Measurements from ENCODE around the gene BCAN.
A peak's percentile ranks its signal among the peaks of the same experiment; 100 is the strongest.

The BCAN gene

GRCh38 chr1:156684227-156684782 lies 42.4 kb downstream of the BCAN start:
- peaks cover 6 to 9% of the 10 kb centered on the region in 2 donors for H3K27me3 ChIP-seq (ENCODE audit: control insufficient read depth in 1 of 2, insufficient read depth in 2 of 2, low read length in 2 of 2)
- no peak overlapping the region for H3K27ac ChIP-seq (ENCODE audit: low read depth, low read length)
- no peaks in the 10 kb centered on the region for H3K36me3 ChIP-seq (ENCODE audit: insufficient read depth, low read length)

GRCh38 chr1:156689035-156689952 lies 47.4 kb downstream of the BCAN start:
- peak overlapping the region; percentile 19 for H3K9ac ChIP-seq (ENCODE audit: low read length)
- no peaks in the 10 kb centered on the region for H3K9me3 ChIP-seq (ENCODE audit: low read length)
- no peaks in the 10 kb centered on the region for H3K36me3 ChIP-seq (ENCODE audit: insufficient read depth, low read length)
- H3K27ac ChIP-seq (ENCODE audit: low read depth, low read length): no peak overlapping the region
- H3K4me3 ChIP-seq (ENCODE audit: low read depth in 1 of 2, low read length in 2 of 2): peak overlapping the region in 1 of 2 donors; percentile 24
- H3K4me1 ChIP-seq (ENCODE audit: insufficient read depth, low read length): peaks cover 11% of the 10 kb centered on the region
- H3K27me3 ChIP-seq (ENCODE audit: control insufficient read depth in 1 of 2, insufficient read depth in 2 of 2, low read length in 2 of 2): peaks cover 0 to 23% of the 10 kb centered on the region in 2 donors

More at GRCh38 chr1:156684227-156684782, 42.4 kb downstream of the BCAN start:
- no peaks in the 10 kb centered on the region for H3K9me3 ChIP-seq (ENCODE audit: low read length)
- no peak overlapping the region for H3K9ac ChIP-seq (ENCODE audit: low read length)
- peaks cover 3% of the 10 kb centered on the region for H3K4me1 ChIP-seq (ENCODE audit: insufficient read depth, low read length)
- no peak overlapping the region for H3K4me3 ChIP-seq (ENCODE audit: low read depth in 1 of 2, low read length in 2 of 2)

- Histone ChIP-seq H3K36me3 (ENCODE audit: insufficient read depth, low read length) (no peaks in the 10 kb centered on the region), H3K27ac (ENCODE audit: low read depth, low read length) (no peak overlapping the region), H3K9me3 (ENCODE audit: low read length) (no peaks in the 10 kb centered on the region), H3K4me1 (ENCODE audit: insufficient read depth, low read length) (peaks cover 11% of the 10 kb centered on the region), H3K27me3 (ENCODE audit: control insufficient read depth in 1 of 2, insufficient read depth in 2 of 2, low read length in 2 of 2) (peaks cover 0 to 23% of the 10 kb centered on the region in 2 donors), H3K9ac (ENCODE audit: low read length) (no peak overlapping the region), H3K4me3 (ENCODE audit: low read depth in 1 of 2, low read length in 2 of 2) (no peak overlapping the region)
Observed at GRCh38 chr1:156689953-156690674, 48.2 kb downstream of the BCAN start.

DNA sequence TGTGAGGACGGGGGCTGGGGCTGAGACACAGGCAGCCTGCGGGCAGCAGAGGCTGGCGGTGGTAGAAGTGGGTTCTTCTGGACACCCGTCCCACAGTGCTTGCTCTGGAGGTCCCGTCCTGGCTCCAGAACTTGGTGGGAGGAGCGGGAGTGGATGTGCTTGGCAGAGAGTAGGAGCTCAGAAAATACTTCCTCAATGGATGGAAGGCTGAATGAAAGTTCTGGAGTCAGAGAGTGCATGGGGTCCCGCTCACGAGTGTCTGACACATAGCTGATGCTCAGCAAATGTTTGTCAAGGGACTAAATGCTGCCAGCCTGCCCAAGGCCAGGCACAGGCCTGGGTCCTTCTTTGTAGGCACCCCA lies 48.7 kb downstream of the BCAN start:
- no peaks in the 10 kb centered on the region for H3K36me3 ChIP-seq (ENCODE audit: insufficient read depth, low read length)
- peaks cover 0 to 23% of the 10 kb centered on the region in 2 donors for H3K27me3 ChIP-seq (ENCODE audit: control insufficient read depth in 1 of 2, insufficient read depth in 2 of 2, low read length in 2 of 2)
- H3K27ac ChIP-seq (ENCODE audit: low read depth, low read length): no peak overlapping the region
- peaks cover 11% of the 10 kb centered on the region for H3K4me1 ChIP-seq (ENCODE audit: insufficient read depth, low read length)
- no peak overlapping the region for H3K4me3 ChIP-seq (ENCODE audit: low read depth in 1 of 2, low read length in 2 of 2)
- H3K9ac ChIP-seq (ENCODE audit: low read length): no peak overlapping the region
- H3K9me3 ChIP-seq (ENCODE audit: low read length): no peaks in the 10 kb centered on the region

- Histone ChIP-seq H3K27ac (ENCODE audit: low read depth, low read length) (no peak overlapping the region), H3K9ac (ENCODE audit: low read length) (no peak overlapping the region), H3K27me3 (ENCODE audit: control insufficient read depth in 1 of 2, insufficient read depth in 2 of 2, low read length in 2 of 2) (peaks cover 0 to 23% of the 10 kb centered on the region in 2 donors)
Observed at GRCh38 chr1:156691191-156691590, 49.3 kb downstream of the BCAN start.

DNA sequence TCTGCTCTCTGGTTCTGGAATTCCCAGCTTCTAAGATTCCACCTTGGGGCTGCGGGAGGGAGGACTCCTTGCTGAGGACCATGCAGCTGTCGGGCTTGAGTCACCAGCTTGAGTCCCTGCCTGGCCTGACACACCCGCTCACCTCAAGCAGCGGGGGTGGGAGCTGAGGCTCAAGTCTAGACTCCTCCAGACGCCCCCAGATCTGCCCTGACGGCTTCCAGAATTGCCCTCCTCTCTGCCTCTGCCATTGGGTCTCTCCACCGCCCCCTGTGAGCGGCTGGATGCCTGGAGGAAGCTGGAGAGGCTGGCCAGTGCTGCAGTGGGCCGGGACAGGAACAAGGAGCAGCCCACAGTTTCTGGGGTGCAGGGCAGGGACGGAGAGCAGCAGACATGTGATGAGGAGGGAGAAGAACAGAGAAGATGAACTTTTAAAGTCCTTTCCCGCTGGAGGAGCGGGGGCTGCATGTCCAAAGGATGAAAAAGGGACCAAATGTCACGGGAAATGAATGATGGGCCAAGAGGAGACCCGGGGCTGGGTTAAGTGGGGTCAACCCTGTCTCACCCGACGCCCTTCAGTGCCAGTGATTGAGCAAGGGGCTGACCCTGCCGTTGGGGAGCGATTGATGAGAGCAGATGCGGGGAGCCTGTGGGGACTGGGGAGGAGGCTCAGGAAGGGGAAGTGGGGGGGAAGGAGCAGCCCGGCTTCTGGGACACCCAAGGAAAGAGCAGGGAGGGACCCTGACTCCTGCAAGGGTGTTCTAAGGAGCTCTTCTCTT lies 49.9 kb downstream of the BCAN start:
- H3K4me3 ChIP-seq (ENCODE audit: low read depth in 1 of 2, low read length in 2 of 2): no peak overlapping the region
- no peak overlapping the region for H3K27ac ChIP-seq (ENCODE audit: low read depth, low read length)
- peaks cover 11% of the 10 kb centered on the region for H3K4me1 ChIP-seq (ENCODE audit: insufficient read depth, low read length)
- H3K36me3 ChIP-seq (ENCODE audit: insufficient read depth, low read length): no peaks in the 10 kb centered on the region
- H3K9me3 ChIP-seq (ENCODE audit: low read length): no peaks in the 10 kb centered on the region
- H3K9ac ChIP-seq (ENCODE audit: low read length): no peak overlapping the region
- H3K27me3 ChIP-seq (ENCODE audit: control insufficient read depth in 1 of 2, insufficient read depth in 2 of 2, low read length in 2 of 2): peaks cover 0 to 23% of the 10 kb centered on the region in 2 donors

More at GRCh38 chr1:156691191-156691590, 49.3 kb downstream of the BCAN start:
- peaks cover 11% of the 10 kb centered on the region for H3K4me1 ChIP-seq (ENCODE audit: insufficient read depth, low read length)
- H3K4me3 ChIP-seq (ENCODE audit: low read depth in 1 of 2, low read length in 2 of 2): no peak overlapping the region
- H3K9me3 ChIP-seq (ENCODE audit: low read length): no peaks in the 10 kb centered on the region
- no peaks in the 10 kb centered on the region for H3K36me3 ChIP-seq (ENCODE audit: insufficient read depth, low read length)

- no peak overlapping the region for H3K4me3 ChIP-seq (ENCODE audit: low read depth in 1 of 2, low read length in 2 of 2)
- H3K9ac ChIP-seq (ENCODE audit: low read length): no peak overlapping the region
- H3K27ac ChIP-seq (ENCODE audit: low read depth, low read length): no peak overlapping the region
- peaks cover 11% of the 10 kb centered on the region for H3K4me1 ChIP-seq (ENCODE audit: insufficient read depth, low read length)
- no peaks in the 10 kb centered on the region for H3K36me3 ChIP-seq (ENCODE audit: insufficient read depth, low read length)
- H3K9me3 ChIP-seq (ENCODE audit: low read length): no peaks in the 10 kb centered on the region
- peaks cover 0 to 23% of the 10 kb centered on the region in 2 donors for H3K27me3 ChIP-seq (ENCODE audit: control insufficient read depth in 1 of 2, insufficient read depth in 2 of 2, low read length in 2 of 2)
Observed at GRCh38 chr1:156692441-156692924, 50.6 kb downstream of the BCAN start.

GRCh38 chr1:156692925-156693847 lies 51.3 kb downstream of the BCAN start:
- no peak overlapping the region for H3K27ac ChIP-seq (ENCODE audit: low read depth, low read length)
- H3K9me3 ChIP-seq (ENCODE audit: low read length): no peaks in the 10 kb centered on the region
- no peaks in the 10 kb centered on the region for H3K36me3 ChIP-seq (ENCODE audit: insufficient read depth, low read length)
- peaks cover 11% of the 10 kb centered on the region for H3K4me1 ChIP-seq (ENCODE audit: insufficient read depth, low read length)
- H3K4me3 ChIP-seq (ENCODE audit: low read depth in 1 of 2, low read length in 2 of 2): no peak overlapping the region
- peaks cover 0 to 23% of the 10 kb centered on the region in 2 donors for H3K27me3 ChIP-seq (ENCODE audit: control insufficient read depth in 1 of 2, insufficient read depth in 2 of 2, low read length in 2 of 2)
- H3K9ac ChIP-seq (ENCODE audit: low read length): no peak overlapping the region

GRCh38 chr1:156693848-156694689 lies 52.2 kb downstream of the BCAN start:
- Histone ChIP-seq H3K4me3 (ENCODE audit: low read depth in 1 of 2, low read length in 2 of 2) (no peak overlapping the region), H3K9me3 (ENCODE audit: low read length) (no peaks in the 10 kb centered on the region), H3K4me1 (ENCODE audit: insufficient read depth, low read length) (peaks cover 10% of the 10 kb centered on the region), H3K27me3 (ENCODE audit: control insufficient read depth in 1 of 2, insufficient read depth in 2 of 2, low read length in 2 of 2) (peaks cover 0 to 23% of the 10 kb centered on the region in 2 donors), H3K9ac (ENCODE audit: low read length) (no peak overlapping the region), H3K36me3 (ENCODE audit: insufficient read depth, low read length) (no peaks in the 10 kb centered on the region), H3K27ac (ENCODE audit: low read depth, low read length) (no peak overlapping the region)

DNA sequence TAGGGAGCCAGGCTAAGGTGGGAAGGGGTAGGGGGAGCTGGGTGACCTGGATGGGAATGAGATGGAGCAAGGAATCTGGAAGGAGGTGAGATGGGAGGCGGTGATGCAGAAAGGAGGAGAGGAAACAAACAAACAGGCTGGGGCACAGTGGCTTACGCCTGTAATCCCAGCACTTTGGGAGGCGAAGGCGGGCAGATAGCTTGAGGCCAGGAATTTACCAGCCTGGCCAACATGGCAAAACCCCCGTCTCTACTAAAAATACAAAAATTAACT lies 52.7 kb downstream of the BCAN start:
- Histone ChIP-seq H3K9ac (ENCODE audit: low read length) (no peak overlapping the region), H3K27ac (ENCODE audit: low read depth, low read length) (no peak overlapping the region), H3K9me3 (ENCODE audit: low read length) (no peaks in the 10 kb centered on the region), H3K4me1 (ENCODE audit: insufficient read depth, low read length) (peaks cover 5% of the 10 kb centered on the region), H3K36me3 (ENCODE audit: insufficient read depth, low read length) (no peaks in the 10 kb centered on the region), H3K27me3 (ENCODE audit: control insufficient read depth in 1 of 2, insufficient read depth in 2 of 2, low read length in 2 of 2) (peaks cover 0 to 23% of the 10 kb centered on the region in 2 donors), H3K4me3 (ENCODE audit: low read depth in 1 of 2, low read length in 2 of 2) (no peak overlapping the region)
